ENCODE results near the gene ETHE1.

The ETHE1 gene

DNA sequence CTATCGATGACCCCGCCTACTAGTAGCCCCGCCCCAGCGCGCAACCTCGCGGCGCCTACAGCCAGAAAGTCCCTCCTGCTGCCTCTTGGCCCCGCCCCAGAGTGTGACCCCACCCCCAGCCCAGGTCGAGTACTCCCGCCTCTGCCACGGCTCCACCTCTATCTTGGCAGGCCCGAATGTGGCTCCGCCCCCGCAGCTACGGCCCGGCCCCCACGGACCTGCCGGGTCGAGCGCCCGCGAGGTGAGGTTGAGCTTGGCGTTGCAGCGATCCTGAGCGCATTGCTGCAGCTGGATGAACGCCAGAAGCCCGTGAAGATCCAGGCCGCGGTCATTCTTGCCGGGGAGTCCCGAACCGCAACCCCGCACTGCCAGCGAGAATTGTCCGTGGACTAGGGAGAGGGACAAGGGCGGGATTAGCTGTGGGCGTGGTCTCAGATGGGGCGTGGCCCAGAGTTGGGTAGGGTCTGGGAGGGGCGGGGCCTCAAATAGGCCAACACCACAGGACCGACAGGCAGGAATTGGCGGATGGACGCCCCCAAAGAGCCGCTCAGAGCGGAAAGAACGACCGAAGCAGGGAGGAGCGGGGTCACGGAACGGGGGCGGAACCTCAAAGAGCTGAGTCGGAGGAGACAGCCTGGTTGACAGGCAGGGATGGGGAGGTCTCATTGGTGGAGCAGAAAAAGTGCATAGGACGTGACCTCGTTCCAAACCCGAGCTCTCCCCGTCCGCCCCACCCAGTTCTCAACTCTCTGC is 63.4 kb downstream of the ETHE1 start:
- DNase-seq = peak; percentile 90 to 98

DNA sequence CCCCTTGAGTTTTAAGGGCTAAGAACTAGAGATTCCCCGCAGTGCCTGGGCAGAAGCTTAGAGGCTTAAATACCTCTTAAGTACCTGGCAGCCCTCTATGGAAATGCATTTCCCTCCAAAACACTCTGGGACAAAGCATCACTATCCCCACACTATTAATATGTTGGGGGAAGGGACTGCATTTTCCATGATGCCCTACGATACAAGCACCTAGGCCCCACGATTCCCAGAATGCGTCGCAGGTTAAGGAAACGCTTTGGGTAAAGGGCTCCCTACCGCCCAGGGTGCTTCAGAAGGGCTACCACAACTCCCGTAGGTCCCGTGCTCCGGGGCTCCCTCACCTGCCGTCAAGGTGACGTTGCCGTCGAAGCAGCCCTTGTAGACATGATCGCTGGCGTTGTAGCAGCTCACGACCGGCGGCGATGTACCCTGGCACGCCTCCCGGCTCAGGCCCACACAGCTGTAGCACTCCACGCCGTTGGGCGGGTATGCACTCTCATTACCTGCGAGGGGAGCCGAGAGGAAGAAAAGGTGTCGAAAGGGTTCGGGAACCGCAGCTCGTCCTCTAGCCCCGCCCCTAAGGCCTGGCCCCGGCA is 64.1 kb downstream of the ETHE1 start:
- DNase-seq = no peak

DNA sequence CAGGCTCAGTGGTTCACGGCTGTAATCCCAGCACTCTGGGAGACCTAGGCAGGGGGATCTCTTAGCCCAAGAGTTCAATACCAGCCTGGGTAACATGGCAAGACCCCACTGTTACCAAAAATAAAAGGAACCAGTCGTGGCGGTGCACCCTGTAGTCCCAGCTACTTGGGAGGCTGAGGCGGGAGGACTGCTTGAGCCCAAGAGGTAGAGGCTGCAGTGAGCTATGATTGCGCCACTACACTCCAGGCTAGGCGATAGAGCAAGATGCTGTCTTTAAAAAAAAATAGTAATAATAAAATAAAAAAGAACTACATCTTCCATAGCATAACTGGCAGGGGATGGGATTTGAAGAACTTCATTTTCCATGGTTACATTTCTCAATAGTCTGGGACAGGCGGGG is 64.6 kb downstream of the ETHE1 start:
- DNase-seq = no peak

DNA sequence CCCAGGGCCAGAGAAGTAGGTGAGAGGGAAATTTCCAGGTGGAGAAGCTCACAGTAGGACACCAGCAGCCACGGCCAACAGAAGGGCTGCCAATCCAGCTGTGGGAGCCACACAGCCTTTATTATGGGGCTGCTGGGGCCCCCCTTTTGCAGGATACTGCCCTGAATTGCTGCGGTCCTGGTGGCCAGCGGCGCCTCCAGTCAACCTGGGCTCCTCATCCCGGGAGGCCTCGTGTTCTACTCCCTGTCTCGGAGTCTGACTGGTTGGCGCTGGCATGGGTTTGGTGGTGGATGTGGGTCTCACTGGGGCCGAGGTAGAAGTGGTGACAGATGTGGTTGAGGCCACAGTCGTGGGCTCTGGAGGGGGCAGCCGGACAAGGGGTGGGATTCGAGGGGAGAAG is 65.7 kb downstream of the ETHE1 start:
- DNase-seq = no peak

DNA sequence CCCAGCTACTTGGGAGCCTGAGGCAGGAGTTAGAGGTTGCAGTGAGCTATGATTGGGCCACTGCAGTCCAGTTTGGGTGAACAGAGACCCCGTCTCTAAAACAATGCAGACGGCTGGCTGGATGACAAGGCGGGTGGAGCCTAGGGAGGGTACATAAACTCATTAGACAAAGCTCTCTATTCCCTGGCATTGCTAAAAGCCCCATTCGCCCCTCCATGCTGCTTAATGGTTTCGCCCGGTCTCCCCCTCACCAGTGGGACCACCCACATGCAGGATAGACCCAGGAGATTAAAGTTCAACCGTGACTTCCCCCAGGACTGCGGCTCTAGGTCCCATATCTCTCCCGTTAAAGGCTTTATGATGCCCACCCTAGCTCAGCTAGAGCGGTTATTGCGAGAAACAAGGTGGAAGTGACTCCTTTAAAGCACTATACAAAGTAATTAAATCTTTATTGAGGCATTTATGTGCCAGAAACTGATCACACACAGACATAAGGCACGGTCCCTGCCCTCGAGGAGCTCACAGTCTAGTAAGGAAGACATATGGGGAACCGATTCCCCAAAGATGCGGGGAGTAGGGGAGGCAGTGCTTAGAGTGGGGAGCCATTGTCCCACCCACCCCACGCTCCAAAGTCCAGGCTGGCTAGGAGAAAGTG is 66.5 kb downstream of the ETHE1 start:
- DNase-seq = no peak

DNA sequence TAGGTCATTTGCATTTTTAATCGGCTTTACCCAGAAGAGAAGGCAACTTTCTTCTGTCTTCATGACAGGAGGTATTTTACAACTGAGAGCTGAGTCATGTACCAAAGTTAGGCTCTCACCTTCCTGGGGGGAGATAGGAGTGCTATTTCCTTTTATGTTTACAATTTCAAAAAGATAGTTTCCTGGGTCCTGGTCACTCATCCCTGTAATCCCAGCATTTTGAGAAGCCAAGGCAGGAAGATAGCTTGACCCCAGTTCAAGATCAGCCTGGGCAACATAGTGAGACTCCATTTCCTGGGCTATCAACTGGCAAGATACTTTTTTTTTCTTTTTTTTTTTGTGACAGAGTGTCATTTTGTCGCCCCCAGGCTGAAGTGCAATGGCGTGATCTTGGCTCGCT is 69.2 kb downstream of the ETHE1 start:
- peak in 1 of 2 experiments; percentile 12 for DNase-seq
